Endothelial cell of umbilical vein (primary cell): ENCODE results near the gene ADAMTSL2. TPM values are rescaled to one million over a fixed set of nuclear protein-coding genes. Genes with fewer than 3 reads are reported as not detected.

Experiments
- BruUV-seq: library from RNA; stranded (reverse); fragments of 400-500 nt; replicated peaks from 2 replicates; lab custom pipeline; 2021; lab: Mats Ljungman, UMichigan
- CTCF ChIA-PET: fragments of 300-600, 350-600 bp; sonication (Branson Sonifier 250); formaldehyde crosslinking; loops from one replicate; lab custom pipeline; 2021; ENCODE audit warnings: antibody characterized with exemption, inconsistent platforms; lab: Charles Lee
- POLR2A ChIA-PET: fragments of 300-600, 350-600 bp; sonication (Branson Sonifier 250); formaldehyde crosslinking; loops from one replicate; lab custom pipeline; 2021; ENCODE audit warnings: antibody characterized with exemption, inconsistent platforms; lab: Charles Lee
- DNase-seq: peaks from one replicate; pipeline ENCODE4 v3.0.0-alpha.2; 2011; ENCODE audit warnings: low read depth, low spot score
- FAIRE-seq: peaks from 2 replicates; lab custom pipeline; 2011; peaks lifted over from hg19 to GRCh38; lab: Jason Lieb, UNC
- H2AFZ ChIP-seq: 2 replicates; pipeline ENCODE4 v1.6.0; 2012; ENCODE audit warnings: low read depth, low read length, control low read depth, inconsistent platforms
- H3K27ac ChIP-seq: 2 replicates; pipeline ENCODE4 v1.5.1; 2011; ENCODE audit warnings: low read depth, mild to moderate bottlenecking, control low read depth, low read length, moderate library complexity; ENCODE audit not compliant: insufficient read depth
- H3K27me3 ChIP-seq, 2 experiments: 2 replicates each; pipeline versions ENCODE4 v1.6.0 to v1.6.1; 2011; ENCODE audit warnings: low read length in 2 of 2, mixed read lengths in 1 of 2; ENCODE audit not compliant: control insufficient read depth in 2 of 2, insufficient read depth in 2 of 2
- H3K36me3 ChIP-seq, 2 experiments: 2 replicates in 1 of 2; 3 replicates in 1 of 2; pipeline ENCODE4 v1.5.1; 2011; ENCODE audit warnings: low read length in 2 of 2, mild to moderate bottlenecking in 1 of 2, moderate library complexity in 1 of 2; ENCODE audit not compliant: control insufficient read depth in 2 of 2, insufficient read depth in 2 of 2; ENCODE audit errors: extremely low read depth in 1 of 2
- H3K4me1 ChIP-seq: 3 replicates; pipeline ENCODE4 v1.5.1; 2011; ENCODE audit warnings: mild to moderate bottlenecking, low read length; ENCODE audit not compliant: control insufficient read depth, insufficient read depth; ENCODE audit errors: extremely low read depth
- H3K4me2 ChIP-seq: 2 replicates; pipeline ENCODE4 v1.6.1; 2011; ENCODE audit warnings: low read length, control low read depth, mixed read lengths; ENCODE audit not compliant: insufficient read depth
- H3K4me3 ChIP-seq, 3 experiments: fragments of 200-600 bp in 1 of 3; sonication (generic), shearing (Covaris generic) in 1 of 3; replicated peaks in 1 of 3; 2 replicates each; pipeline ENCODE4 v1.5.1; 2011 to 2016; ENCODE audit warnings: control low read depth in 3 of 3, low read length in 3 of 3, mild to moderate bottlenecking in 2 of 3, inconsistent platforms in 1 of 3, low read depth in 1 of 3, moderate library complexity in 1 of 3; ENCODE audit not compliant: insufficient read depth in 1 of 3
- H3K79me2 ChIP-seq: 2 replicates; pipeline ENCODE4 v1.6.0; 2012; ENCODE audit warnings: low read length, inconsistent platforms; ENCODE audit not compliant: control insufficient read depth, insufficient read depth
- H3K9ac ChIP-seq: replicated peaks from 2 replicates; pipeline ENCODE3; 2011; ENCODE audit warnings: low read length, control low read depth; ENCODE audit not compliant: insufficient read depth; ENCODE audit errors: extremely low read depth
- H3K9me1 ChIP-seq: replicated peaks from 3 replicates; pipeline ENCODE4 v1.6.0; 2011; ENCODE audit warnings: mild to moderate bottlenecking, low read length; ENCODE audit not compliant: control insufficient read depth, insufficient read depth; ENCODE audit errors: extremely low read depth
- H3K9me3 ChIP-seq: replicated peaks from 2 replicates; pipeline ENCODE4 v1.5.1; 2012; ENCODE audit warnings: low read length, inconsistent platforms; ENCODE audit not compliant: control insufficient read depth, insufficient read depth
- H4K20me1 ChIP-seq: replicated peaks from 2 replicates; pipeline ENCODE3; 2011; ENCODE audit warnings: mild to moderate bottlenecking, low read length; ENCODE audit not compliant: control insufficient read depth, insufficient read depth; ENCODE audit errors: extremely low read depth
- EZH2 ChIP-seq: IDR thresholded peaks from 2 replicates; pipeline ENCODE4 v1.6.1; 2012; ENCODE audit warnings: borderline replicate concordance, low read depth, mild to moderate bottlenecking, moderate library complexity, low read length, inconsistent platforms; ENCODE audit not compliant: severe bottlenecking
- FOS ChIP-seq: IDR thresholded peaks from 2 replicates; pipeline ENCODE4 v1.6.1; 2011; ENCODE audit warnings: mild to moderate bottlenecking, low read length, moderate library complexity, borderline replicate concordance; ENCODE audit not compliant: insufficient read depth
- GATA2 ChIP-seq: IDR thresholded peaks from 2 replicates; pipeline ENCODE4 v1.7.0; 2011; ENCODE audit warnings: low read depth, mild to moderate bottlenecking, moderate library complexity, mixed read lengths, low read length; ENCODE audit not compliant: insufficient read length, insufficient read depth
- JUN ChIP-seq: IDR thresholded peaks from 2 replicates; pipeline ENCODE4 v1.6.1; 2011; ENCODE audit warnings: borderline replicate concordance, low read depth; ENCODE audit not compliant: insufficient read length, insufficient read depth
- MYC ChIP-seq: IDR thresholded peaks from one replicate; pipeline ENCODE4 v1.6.1; 2011; ENCODE audit warnings: mild to moderate bottlenecking, low read depth, low read length
- POLR2A ChIP-seq: IDR thresholded peaks from 2 replicates; pipeline ENCODE4 v1.6.1; 2012; ENCODE audit warnings: low read depth, mild to moderate bottlenecking, control low read depth, low read length
- POLR2AphosphoS5 ChIP-seq: IDR thresholded peaks from 2 replicates; pipeline ENCODE4 v1.6.1; 2012; ENCODE audit warnings: low read depth, mild to moderate bottlenecking, control low read depth, low read length, moderate library complexity; ENCODE audit not compliant: insufficient read depth
- dilution Hi-C: fragments of 300-500 bp; cut with MboI; formaldehyde crosslinking; loops from one replicate; pipeline ENCODE4 v1.15.0; 2019; ENCODE audit warnings: low sequenced_read_pairs; ENCODE audit not compliant: extremely low pct_ligation_motif_present
- intact Hi-C: fragments of 100-400 bp; cut with micrococcal nuclease; formaldehyde crosslinking; loops from one replicate; pipeline ENCODE4 v1.10.0; 2022
- polyA plus RNA-seq, 4 experiments: library from polyadenylated mRNA; depleted of rRNA in 3 of 4; stranded (reverse) in 3 of 4; unstranded in 1 of 4; fragments of >200 nt; gene quantifications; 2 replicates each; pipeline versions ENCODE4 v1.2.1 to v1.2.3, GENCODE V29; 2011 to 2012; ENCODE audit warnings: missing spikeins in 1 of 4
- total RNA-seq: library from RNA; stranded (reverse); gene quantifications from 2 replicates; pipeline ENCODE4 v1.2.3, GENCODE V29; 2021
- TF ChIP-seq, protein P1 (sequence below): IDR thresholded peaks from 2 replicates; pipeline ENCODE4 v1.6.1; 2011; ENCODE audit not compliant: insufficient read depth, insufficient read length
- TF ChIP-seq, protein P2 (sequence below), 2 donors: IDR thresholded peaks; 1 replicate in 1 of 2; 2 replicates in 1 of 2; pipeline ENCODE4 v1.5.1; 2011; ENCODE audit warnings: low read length in 2 of 2, mild to moderate bottlenecking in 2 of 2, moderate library complexity in 2 of 2, control low read depth in 1 of 2, inconsistent platforms in 1 of 2, low read depth in 1 of 2; ENCODE audit not compliant: insufficient read depth in 1 of 2; ENCODE audit errors: extremely low read depth in 1 of 2

ADAMTSL2 gene
- total and polyA plus RNA-seq, 2 donors (not counting 3 experiments of a cell fraction or from before 2014, with no cell fraction given), result not detected

DNA sequence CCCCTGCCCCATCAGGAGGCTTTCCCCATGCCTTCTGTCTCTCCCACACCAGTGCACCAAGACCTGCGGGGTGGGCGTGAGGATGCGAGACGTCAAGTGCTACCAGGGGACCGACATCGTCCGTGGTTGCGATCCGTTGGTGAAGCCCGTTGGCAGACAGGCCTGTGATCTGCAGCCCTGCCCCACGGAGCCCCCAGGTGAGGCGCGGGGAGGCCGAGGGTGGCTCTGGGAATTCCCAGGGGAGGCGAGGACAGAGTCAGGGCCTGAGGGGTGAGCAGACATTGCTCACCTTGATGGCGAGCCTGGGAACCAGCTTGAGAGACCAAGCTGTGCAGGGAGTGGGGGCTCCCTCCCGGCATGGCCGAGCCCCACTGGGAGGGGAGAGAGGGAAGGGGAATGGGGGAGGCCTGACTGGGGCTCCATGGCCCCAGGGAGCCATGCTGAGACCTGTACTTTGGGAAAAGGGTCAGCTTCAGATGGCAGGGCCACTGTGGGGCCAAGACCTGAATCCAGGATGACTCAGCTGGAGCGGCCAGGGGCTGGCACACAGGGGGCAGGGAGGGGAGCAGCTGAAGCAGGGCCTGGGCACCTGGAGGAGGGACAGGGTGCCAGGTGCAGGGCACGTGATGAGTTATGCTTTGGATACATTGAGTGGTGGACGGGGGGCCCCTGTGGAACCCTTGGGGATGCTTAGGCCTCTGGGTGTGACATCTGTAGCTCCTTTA is 39.4 kb downstream of the ADAMTSL2 start:
- Histone ChIP-seq H4K20me1 (no peaks in the 10 kb centered on the region), H3K9ac (no peak overlapping the region), H3K4me3 (no peak overlapping the region), H3K27ac (no peak overlapping the region), H3K36me3 (no peaks in the 10 kb centered on the region), H2AFZ (no peak overlapping the region), H3K9me1 (no peaks in the 10 kb centered on the region), H3K4me1 (peaks cover 2% of the 10 kb centered on the region), H3K79me2 (no peaks in the 10 kb centered on the region), H3K27me3 (no peaks in the 10 kb centered on the region), H3K9me3 (no peaks in the 10 kb centered on the region), H3K4me2 (no peak overlapping the region)
- ChIA-PET CTCF (no interaction called here), POLR2A (no interaction called here)
- no peak for DNase-seq
- dilution Hi-C loops (no loop called here), intact Hi-C loops (no loop called here)
- no peak for FAIRE-seq
- TF ChIP-seq FOS (no peak), GATA2 (no peak), POLR2A (no peak), MYC (no peak), JUN (no peak), POLR2AphosphoS5 (no peak), EZH2 (no peak)
- TF ChIP-seq, protein P1, sequence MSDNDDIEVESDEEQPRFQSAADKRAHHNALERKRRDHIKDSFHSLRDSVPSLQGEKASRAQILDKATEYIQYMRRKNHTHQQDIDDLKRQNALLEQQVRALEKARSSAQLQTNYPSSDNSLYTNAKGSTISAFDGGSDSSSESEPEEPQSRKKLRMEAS, result no peak
- TF ChIP-seq, protein P2, sequence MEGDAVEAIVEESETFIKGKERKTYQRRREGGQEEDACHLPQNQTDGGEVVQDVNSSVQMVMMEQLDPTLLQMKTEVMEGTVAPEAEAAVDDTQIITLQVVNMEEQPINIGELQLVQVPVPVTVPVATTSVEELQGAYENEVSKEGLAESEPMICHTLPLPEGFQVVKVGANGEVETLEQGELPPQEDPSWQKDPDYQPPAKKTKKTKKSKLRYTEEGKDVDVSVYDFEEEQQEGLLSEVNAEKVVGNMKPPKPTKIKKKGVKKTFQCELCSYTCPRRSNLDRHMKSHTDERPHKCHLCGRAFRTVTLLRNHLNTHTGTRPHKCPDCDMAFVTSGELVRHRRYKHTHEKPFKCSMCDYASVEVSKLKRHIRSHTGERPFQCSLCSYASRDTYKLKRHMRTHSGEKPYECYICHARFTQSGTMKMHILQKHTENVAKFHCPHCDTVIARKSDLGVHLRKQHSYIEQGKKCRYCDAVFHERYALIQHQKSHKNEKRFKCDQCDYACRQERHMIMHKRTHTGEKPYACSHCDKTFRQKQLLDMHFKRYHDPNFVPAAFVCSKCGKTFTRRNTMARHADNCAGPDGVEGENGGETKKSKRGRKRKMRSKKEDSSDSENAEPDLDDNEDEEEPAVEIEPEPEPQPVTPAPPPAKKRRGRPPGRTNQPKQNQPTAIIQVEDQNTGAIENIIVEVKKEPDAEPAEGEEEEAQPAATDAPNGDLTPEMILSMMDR (IDR thresholded peaks at IDR 0.05; ENCODE audit: extremely low read depth in 1 of 2, insufficient read depth in 1 of 2, low read depth in 1 of 2, low read length in 2 of 2), result no peak
- no TSS peak for BruUV-seq
